ENCODE data around the gene ATP5MK. TPM values are rescaled to one million over a fixed set of nuclear protein-coding genes. Genes with fewer than 3 reads are reported as not detected.

ATP5MK gene
- total RNA-seq, 4 donors from 2014 or later: 127 to 604 (median 265) TPM

- intact Hi-C loops (cut with DNase I): no loop called here
- TF ChIP-seq, protein P1, sequence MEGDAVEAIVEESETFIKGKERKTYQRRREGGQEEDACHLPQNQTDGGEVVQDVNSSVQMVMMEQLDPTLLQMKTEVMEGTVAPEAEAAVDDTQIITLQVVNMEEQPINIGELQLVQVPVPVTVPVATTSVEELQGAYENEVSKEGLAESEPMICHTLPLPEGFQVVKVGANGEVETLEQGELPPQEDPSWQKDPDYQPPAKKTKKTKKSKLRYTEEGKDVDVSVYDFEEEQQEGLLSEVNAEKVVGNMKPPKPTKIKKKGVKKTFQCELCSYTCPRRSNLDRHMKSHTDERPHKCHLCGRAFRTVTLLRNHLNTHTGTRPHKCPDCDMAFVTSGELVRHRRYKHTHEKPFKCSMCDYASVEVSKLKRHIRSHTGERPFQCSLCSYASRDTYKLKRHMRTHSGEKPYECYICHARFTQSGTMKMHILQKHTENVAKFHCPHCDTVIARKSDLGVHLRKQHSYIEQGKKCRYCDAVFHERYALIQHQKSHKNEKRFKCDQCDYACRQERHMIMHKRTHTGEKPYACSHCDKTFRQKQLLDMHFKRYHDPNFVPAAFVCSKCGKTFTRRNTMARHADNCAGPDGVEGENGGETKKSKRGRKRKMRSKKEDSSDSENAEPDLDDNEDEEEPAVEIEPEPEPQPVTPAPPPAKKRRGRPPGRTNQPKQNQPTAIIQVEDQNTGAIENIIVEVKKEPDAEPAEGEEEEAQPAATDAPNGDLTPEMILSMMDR (IDR thresholded peaks at IDR 0.05): no peak
- no peaks in the 10 kb centered on the region for H3K9me3 ChIP-seq
- H3K27ac ChIP-seq: no peak overlapping the region
- no peaks in the 10 kb centered on the region for H3K27me3 ChIP-seq
- no peak overlapping the region for H3K4me3 ChIP-seq (replicated peaks in 1 of 3)
- peaks cover 52 to 55% of the 10 kb centered on the region in 2 donors for H3K36me3 ChIP-seq
- peaks cover 5 to 20% of the 10 kb centered on the region in 2 donors for H3K4me1 ChIP-seq
- DNase-seq: no peak
- 72 to 87% methylated on average over 9 to 13 of the region's 13 CpGs for WGBS, 2 donors
These were observed 45.8 kb upstream of the ATP5MK start for GRCh38 chr10:103442031-103442461.

- no peak for DNase-seq
- Histone ChIP-seq H3K4me3 (replicated peaks in 1 of 3) (no peak overlapping the region), H3K27ac (no peak overlapping the region), H3K9me3 (no peaks in the 10 kb centered on the region), H3K27me3 (no peaks in the 10 kb centered on the region), H3K4me1 (peaks cover 4 to 20% of the 10 kb centered on the region in 2 donors), H3K36me3 (peaks cover 50 to 51% of the 10 kb centered on the region in 2 donors)
- TF ChIP-seq, protein P1 (IDR thresholded peaks at IDR 0.05): no peak
- TF ChIP-seq POLR2A (IDR thresholded peaks at IDR 0.05): no peak
- 83 to 86% methylated on average over 7 to 8 of the region's 8 CpGs for WGBS, 2 donors
- intact Hi-C loops (cut with DNase I): no loop called here
These were observed 45.3 kb upstream of the ATP5MK start for GRCh38 chr10:103441611-103442010.

DNA sequence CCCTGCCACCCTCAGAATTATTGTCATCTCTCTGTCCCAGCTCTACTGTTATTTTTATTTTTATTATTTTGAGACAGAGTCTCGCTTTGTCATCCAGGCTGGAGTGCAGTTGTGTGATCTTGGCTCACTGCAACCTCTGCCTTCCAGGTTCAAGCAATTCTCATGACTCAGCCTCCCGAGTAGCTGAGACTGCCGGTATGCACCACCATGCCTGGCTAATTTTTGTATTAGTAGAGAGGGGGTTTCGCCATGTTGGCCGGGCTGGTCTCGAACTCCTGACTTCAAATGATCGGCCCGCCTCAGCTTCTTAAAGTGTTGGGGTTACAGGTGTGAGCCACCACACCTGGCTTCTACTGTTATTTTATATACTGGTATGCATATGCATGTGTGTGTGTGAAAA, 44.9 kb upstream of the ATP5MK start:
- no peak for DNase-seq
- Histone ChIP-seq H3K36me3 (peaks cover 46 to 51% of the 10 kb centered on the region in 2 donors), H3K27me3 (no peaks in the 10 kb centered on the region), H3K4me1 (peaks cover 6 to 22% of the 10 kb centered on the region in 2 donors), H3K27ac (no peak overlapping the region), H3K9me3 (no peaks in the 10 kb centered on the region), H3K4me3 (replicated peaks in 1 of 3) (no peak overlapping the region)
- 93 to 98% methylated on average over 8 of the region's 8 CpGs for WGBS, 2 donors
- no peak for TF ChIP-seq POLR2A (IDR thresholded peaks at IDR 0.05)
- TF ChIP-seq, protein P1 (IDR thresholded peaks at IDR 0.05): no peak
- intact Hi-C loops (cut with DNase I): no loop called here

- TF ChIP-seq, protein P1 (IDR thresholded peaks at IDR 0.05): no peak
- no peak for TF ChIP-seq POLR2A (IDR thresholded peaks at IDR 0.05)
- H3K9me3 ChIP-seq: no peaks in the 10 kb centered on the region
- H3K36me3 ChIP-seq: peaks cover 44 to 47% of the 10 kb centered on the region in 2 donors
- H3K4me1 ChIP-seq: peaks cover 6 to 22% of the 10 kb centered on the region in 2 donors
- H3K4me3 ChIP-seq (replicated peaks in 1 of 3): no peak overlapping the region
- DNase-seq: no peak
- no peak overlapping the region for H3K27ac ChIP-seq
- WGBS, 2 donors: 95 to 96% methylated on average over 14 of the region's 14 CpGs
- no peaks in the 10 kb centered on the region for H3K27me3 ChIP-seq
- intact Hi-C loops (cut with DNase I): no loop called here
These were observed 44.1 kb upstream of the ATP5MK start for GRCh38 chr10:103440416-103440815.

GRCh38 chr10:103439776-103440175, 43.5 kb upstream of the ATP5MK start:
- TF ChIP-seq, protein P1 (IDR thresholded peaks at IDR 0.05): no peak
- no peak for TF ChIP-seq POLR2A (IDR thresholded peaks at IDR 0.05)
- H3K9me3 ChIP-seq: no peaks in the 10 kb centered on the region
- no peaks in the 10 kb centered on the region for H3K27me3 ChIP-seq
- no peak overlapping the region for H3K27ac ChIP-seq
- 89 to 98% methylated on average over 4 of the region's 4 CpGs for WGBS, 2 donors
- H3K36me3 ChIP-seq: peaks cover 44% of the 10 kb centered on the region in 2 donors
- no peak for DNase-seq
- no peak overlapping the region for H3K4me3 ChIP-seq (replicated peaks in 1 of 3)
- intact Hi-C loops (cut with DNase I): no loop called here
- H3K4me1 ChIP-seq: peaks cover 6 to 18% of the 10 kb centered on the region in 2 donors

All from thyroid gland (tissue), 4 donors.